GM12878 (cell line): ENCODE data around the gene MAPK8. TPM values are rescaled to one million over a fixed set of nuclear protein-coding genes. Genes with fewer than 3 reads are reported as not detected.
A peak's percentile ranks its signal among the peaks of the same experiment; 100 is the strongest.

Experiments
- ATAC-seq: fragments of 200-7000 bp; cut with Tn5 transposase; 3 replicates; pipeline ENCODE4 v1.9.1; 2020; ENCODE audit warnings: mild to moderate bottlenecking, moderate library complexity
- BruUV-seq: library from RNA; stranded (reverse); fragments of 400-500 nt; replicated peaks from 2 replicates; lab custom pipeline; 2021; lab: Mats Ljungman, UMichigan
- CTCF ChIA-PET: fragments of 300-600 bp; sonication (Branson Sonifier 250); formaldehyde crosslinking; extraction: SDS; loops from one replicate; lab custom pipeline; 2021; ENCODE audit warnings: inconsistent platforms; lab: Yijun Ruan, JAX
- POLR2A ChIA-PET: fragments of 350-600 bp; formaldehyde crosslinking; extraction: SDS; loops from one replicate; lab custom pipeline; 2021; ENCODE audit warnings: inconsistent platforms; lab: Charles Lee
- RAD21 ChIA-PET: fragments of 300-600 bp; sonication (Branson Sonifier 250); formaldehyde crosslinking; loops from one replicate; lab custom pipeline; 2023; ENCODE audit warnings: antibody characterized with exemption; ENCODE audit not compliant: unreplicated experiment; lab: Charles Lee
- SMC1A ChIA-PET: fragments of 300-600 bp; sonication (Branson Sonifier 250); formaldehyde crosslinking; loops from one replicate; lab custom pipeline; 2023; ENCODE audit not compliant: unreplicated experiment, uncharacterized antibody; lab: Charles Lee
- DNase-seq: peaks from one replicate; pipeline ENCODE4 v3.0.0-alpha.2; 2011; ENCODE audit warnings: low read depth, low spot score
- FAIRE-seq: peaks from 3 replicates; lab custom pipeline; 2011; peaks lifted over from hg19 to GRCh38; lab: Jason Lieb, UNC
- H2AFZ ChIP-seq: 2 replicates; pipeline ENCODE4 v1.6.0; 2011; ENCODE audit warnings: low read depth, low read length, control low read depth; ENCODE audit not compliant: control insufficient read depth
- H3K27ac ChIP-seq: 2 replicates; pipeline ENCODE4 v1.5.1; 2011; ENCODE audit warnings: control low read depth; ENCODE audit not compliant: control insufficient read depth, insufficient read depth
- H3K27me3 ChIP-seq, 2 experiments: replicated peaks in 1 of 2; 2 replicates each; pipeline versions ENCODE4 v1.6.0 to v1.6.1; 2011; ENCODE audit warnings: low read length in 1 of 2; ENCODE audit not compliant: control insufficient read depth in 2 of 2, insufficient read depth in 2 of 2
- H3K36me3 ChIP-seq, 2 experiments: 2 replicates each; pipeline ENCODE4 v1.5.1; 2011; ENCODE audit warnings: low read length in 1 of 2; ENCODE audit not compliant: control insufficient read depth in 2 of 2, insufficient read depth in 2 of 2
- H3K4me1 ChIP-seq: 2 replicates; pipeline ENCODE4 v1.6.1; 2011; ENCODE audit warnings: mild to moderate bottlenecking, low read length, moderate library complexity, mixed read lengths; ENCODE audit not compliant: control insufficient read depth, insufficient read depth
- H3K4me2 ChIP-seq: 2 replicates; pipeline ENCODE4 v1.6.0; 2011; ENCODE audit warnings: control low read depth; ENCODE audit not compliant: control insufficient read depth, insufficient read depth
- H3K4me3 ChIP-seq: fragments of 200-600 bp; sonication (generic); 2 replicates; pipeline ENCODE4 v1.5.1; 2016
- H3K79me2 ChIP-seq: 2 replicates; pipeline ENCODE4 v1.6.0; 2011; ENCODE audit warnings: low read length; ENCODE audit not compliant: control insufficient read depth, insufficient read depth
- H3K9ac ChIP-seq: 2 replicates; pipeline ENCODE4 v1.8.0; 2011; ENCODE audit warnings: low read length, control low read depth, mixed read lengths; ENCODE audit not compliant: control insufficient read depth, insufficient read depth
- H3K9me3 ChIP-seq: replicated peaks from 3 replicates; pipeline ENCODE4 v1.5.1; 2011; ENCODE audit warnings: mild to moderate bottlenecking, low read length; ENCODE audit not compliant: control insufficient read depth, insufficient read depth
- H4K20me1 ChIP-seq: 2 replicates; pipeline ENCODE4 v1.6.0; 2011; ENCODE audit not compliant: control insufficient read depth, insufficient read depth
- ASH2L ChIP-seq: fragments of 300-600, 200-600 bp; sonication (generic); IDR thresholded peaks from 2 replicates; pipeline ENCODE4 v1.6.1; 2017; ENCODE audit warnings: low read depth, mild to moderate bottlenecking, borderline replicate concordance
- BCL11A ChIP-seq: IDR thresholded peaks from 2 replicates; pipeline ENCODE4 v1.6.1; 2011; ENCODE audit warnings: low read depth, low read length
- CEBPB ChIP-seq, 2 experiments: fragments of 150-350 bp in 1 of 2; IDR thresholded peaks; 2 replicates each; pipeline ENCODE4 v1.6.1; 2012 to 2014; ENCODE audit warnings: low read depth in 2 of 2, low read length in 2 of 2, borderline replicate concordance in 1 of 2, inconsistent platforms in 1 of 2
- ETV6 ChIP-seq, 2 experiments: fragments of 450-650 bp in 1 of 2; IDR thresholded peaks in 1 of 2; conservative IDR thresholded peaks in 1 of 2; 2 replicates each; pipeline ENCODE4 v1.6.1; 2014; ENCODE audit warnings: antibody characterized with exemption in 1 of 2, borderline replicate concordance in 1 of 2, low read depth in 1 of 2, mild to moderate bottlenecking in 1 of 2, moderate library complexity in 1 of 2
- IKZF2 ChIP-seq, 2 experiments: fragments of 450-650 bp; IDR thresholded peaks; 2 replicates each; pipeline ENCODE4 v1.6.1; 2017; ENCODE audit warnings: mild to moderate bottlenecking in 2 of 2, moderate library complexity in 2 of 2
- JUNB ChIP-seq: IDR thresholded peaks from 2 replicates; pipeline ENCODE4 v1.6.1; 2016; ENCODE audit warnings: antibody characterized with exemption, mild to moderate bottlenecking
- POLR2A ChIP-seq: IDR thresholded peaks from 2 replicates; pipeline ENCODE4 v1.6.1; 2011; ENCODE audit warnings: low read depth, mild to moderate bottlenecking, low read length
- RUNX3 ChIP-seq: IDR thresholded peaks from 2 replicates; pipeline ENCODE4 v1.6.1; 2012; ENCODE audit warnings: low read length, inconsistent platforms
- TARDBP ChIP-seq: IDR thresholded peaks from 2 replicates; pipeline ENCODE4 v1.6.1; 2016; ENCODE audit warnings: borderline replicate concordance
- ZNF384 ChIP-seq: IDR thresholded peaks from 2 replicates; pipeline ENCODE4 v1.6.1; 2012; ENCODE audit warnings: low read depth, mild to moderate bottlenecking, low read length, improper control_type of control experiment, borderline replicate concordance
- WGBS: methylation state at CpG from one replicate; pipeline ENCODE4 v1.1.6; 2016; ENCODE audit warnings: low lambda C conversion rate; ENCODE audit not compliant: insufficient replicate concordance, insufficient coverage; ENCODE audit errors: missing lambda C conversion rate; 5-methylcytosine and 5-hydroxymethylcytosine counted together
- in situ Hi-C: fragments of 300-500 bp; cut with MboI; formaldehyde crosslinking; loops from 9 replicates; pipeline ENCODE4 v1.14.3; 2018; ENCODE audit warnings: mixed read lengths
- intact Hi-C: fragments of 100-400 bp; cut with micrococcal nuclease; formaldehyde crosslinking; loops from one replicate; pipeline ENCODE4 v1.14.2; 2022; ENCODE audit not compliant: unreplicated experiment
- polyA plus RNA-seq, 11 experiments: library from polyadenylated mRNA; depleted of rRNA in 4 of 11; unstranded in 6 of 11; stranded (reverse) in 5 of 11; fragments of >200 nt; fragmentation: Nextera tagmentation in 4 of 11; fragmentation: Illumina TruSeq in 1 of 11; extraction: Ambion mirVana in 4 of 11; extraction: Trizol in 1 of 11; gene quantifications; 1 replicate in 1 of 11; 2 replicates in 10 of 11; pipeline versions ENCODE4 v1.2.1 to v1.2.3, GENCODE V29; 2011 to 2016; ENCODE audit warnings: inconsistent platforms in 2 of 11, missing spikeins in 2 of 11, low read depth in 1 of 11
- total RNA-seq, 4 experiments: library from RNA; depleted of rRNA in 3 of 4; stranded (reverse); fragments of >200 nt in 3 of 4; fragmentation: Illumina TruSeq in 1 of 4; extraction: Trizol in 1 of 4; gene quantifications; 2 replicates each; pipeline versions ENCODE4 v1.2.1 to v1.2.3, GENCODE V29; 2013 to 2021
- TF ChIP-seq, protein P1 (sequence below): fragments of 450-650 bp; IDR thresholded peaks from 2 replicates; pipeline ENCODE4 v1.6.1; 2016; ENCODE audit warnings: mild to moderate bottlenecking
- TF ChIP-seq, protein P2 (sequence below): IDR thresholded peaks from 2 replicates; pipeline ENCODE4 v1.6.1; 2011; ENCODE audit warnings: borderline replicate concordance, low read depth, mild to moderate bottlenecking, moderate library complexity, low read length; ENCODE audit not compliant: insufficient read depth, poor library complexity, severe bottlenecking

MAPK8 gene
- total and polyA plus RNA-seq, 10 of the 15 experiments (the other 5 are each of a cell fraction or from before 2014, with no cell fraction given): 3.9 to 102 (median 40.0) TPM

- SMC1A ChIA-PET: interaction anchor here (1.2 to 2.9 kb wide), 2 partner anchors 11 to 15 kb away, joined by 4 to 23 read pairs; no protein-coding TSS in a partner anchor
- Histone ChIP-seq H3K9ac (no peak overlapping the region), H4K20me1 (no peaks in the 10 kb centered on the region), H3K27me3 (no peaks in the 10 kb centered on the region)
- peak; percentile 50 for ATAC-seq
- RAD21 ChIA-PET: no interaction called here
- CTCF ChIA-PET: interaction anchor here (1.2 to 1.6 kb wide), 2 partner anchors 14 to 58 kb away, joined by 3 to 4 read pairs; no protein-coding TSS in a partner anchor
- no peak for TF ChIP-seq POLR2A
- TF ChIP-seq ETV6 (conservative IDR thresholded peaks at IDR 0.05 in 1 of 2, IDR thresholded peaks at IDR 0.05 in 1 of 2; ENCODE audit: borderline replicate concordance in 1 of 2, low read depth in 1 of 2): no peak
- peak; percentile 47 for TF ChIP-seq RUNX3
- TF ChIP-seq, protein P1, sequence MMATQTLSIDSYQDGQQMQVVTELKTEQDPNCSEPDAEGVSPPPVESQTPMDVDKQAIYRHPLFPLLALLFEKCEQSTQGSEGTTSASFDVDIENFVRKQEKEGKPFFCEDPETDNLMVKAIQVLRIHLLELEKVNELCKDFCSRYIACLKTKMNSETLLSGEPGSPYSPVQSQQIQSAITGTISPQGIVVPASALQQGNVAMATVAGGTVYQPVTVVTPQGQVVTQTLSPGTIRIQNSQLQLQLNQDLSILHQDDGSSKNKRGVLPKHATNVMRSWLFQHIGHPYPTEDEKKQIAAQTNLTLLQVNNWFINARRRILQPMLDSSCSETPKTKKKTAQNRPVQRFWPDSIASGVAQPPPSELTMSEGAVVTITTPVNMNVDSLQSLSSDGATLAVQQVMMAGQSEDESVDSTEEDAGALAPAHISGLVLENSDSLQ: peak; percentile 87
- peak; percentile 46 for TF ChIP-seq JUNB
- TF ChIP-seq, all 136 proteins: peak for 3
- Histone ChIP-seq H3K79me2 (no peaks in the 10 kb centered on the region), H3K4me3 (no peak overlapping the region), H3K4me2 (no peak overlapping the region), H3K4me1 (peaks cover 13% of the 10 kb centered on the region), H2AFZ (no peak overlapping the region), H3K9me3 (no peaks in the 10 kb centered on the region; the same call in 2 of the 3 replicates), H3K27ac (no peak overlapping the region), H3K36me3 (no peaks in the 10 kb centered on the region)
- in situ Hi-C loops (no loop called here), intact Hi-C loops (no loop called here)
- no TSS peak for BruUV-seq
- WGBS: 95% methylated on average over 2 of the region's 2 CpGs
- DNase-seq (no peak), FAIRE-seq (peak; percentile 35)
- POLR2A ChIA-PET: no interaction called here
Observed at GRCh38 chr10:48272682-48273081, 33.8 kb upstream of the MAPK8 start.

- peaks cover 20% of the 10 kb centered on the region for H3K4me1 ChIP-seq
- no peak overlapping the region for H3K4me2 ChIP-seq
- DNase-seq (no peak), ATAC-seq (no peak), FAIRE-seq (no peak)
- 33% methylated on average over 2 of the region's 2 CpGs for WGBS
- peak; percentile 67; the same call in 1 of the 2 replicates for TF ChIP-seq ZNF384
- 0 out of 4 replicates have a peak, but pooled peaks of 1 of the 2 experiments have one; percentile 12 for TF ChIP-seq IKZF2 (IDR thresholded peaks at IDR 0.05)
- no peak for TF ChIP-seq TARDBP
- no peak for TF ChIP-seq BCL11A
- no peak for TF ChIP-seq CEBPB (IDR thresholded peaks at IDR 0.05; ENCODE audit: borderline replicate concordance in 1 of 2, low read depth in 2 of 2, low read length in 2 of 2)
- no peak for TF ChIP-seq ASH2L
- TF ChIP-seq, protein P2, sequence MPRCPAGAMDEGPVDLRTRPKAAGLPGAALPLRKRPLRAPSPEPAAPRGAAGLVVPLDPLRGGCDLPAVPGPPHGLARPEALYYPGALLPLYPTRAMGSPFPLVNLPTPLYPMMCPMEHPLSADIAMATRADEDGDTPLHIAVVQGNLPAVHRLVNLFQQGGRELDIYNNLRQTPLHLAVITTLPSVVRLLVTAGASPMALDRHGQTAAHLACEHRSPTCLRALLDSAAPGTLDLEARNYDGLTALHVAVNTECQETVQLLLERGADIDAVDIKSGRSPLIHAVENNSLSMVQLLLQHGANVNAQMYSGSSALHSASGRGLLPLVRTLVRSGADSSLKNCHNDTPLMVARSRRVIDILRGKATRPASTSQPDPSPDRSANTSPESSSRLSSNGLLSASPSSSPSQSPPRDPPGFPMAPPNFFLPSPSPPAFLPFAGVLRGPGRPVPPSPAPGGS: no peak
- BruUV-seq: no TSS peak
- ChIA-PET POLR2A (no interaction called here), SMC1A (interaction anchor here (2.2 to 7.4 kb wide), 2 partner anchors 9 to 15 kb away, joined by 7 to 87 read pairs; no protein-coding TSS in a partner anchor), RAD21 (no interaction called here), CTCF (interaction anchor here (1.7 kb wide), 1 partner anchor 57 kb away, joined by 8 read pairs; no protein-coding TSS in a partner anchor)
- no peaks in the 10 kb centered on the region for H3K36me3 ChIP-seq
- no peaks in the 10 kb centered on the region for H3K79me2 ChIP-seq
- in situ Hi-C loops: no loop called here
- no peaks in the 10 kb centered on the region for H3K27me3 ChIP-seq
- intact Hi-C loops: no loop called here
- H3K9ac ChIP-seq: no peak overlapping the region
- no peaks in the 10 kb centered on the region for H4K20me1 ChIP-seq
- peaks cover 4% of the 10 kb centered on the region; the same call in 2 of the 3 replicates for H3K9me3 ChIP-seq
- no peak overlapping the region for H3K27ac ChIP-seq
- H2AFZ ChIP-seq: no peak overlapping the region
- no peak overlapping the region for H3K4me3 ChIP-seq
Observed at GRCh38 chr10:48273741-48274140, 32.7 kb upstream of the MAPK8 start.
